HEK293T (cell line): Measurements from ENCODE around the gene SUGCT.
"Not testable (repeated sequence)": the region's sequence is repeated elsewhere in the genome, so short reads cannot be mapped to it uniquely, and the experiment has no call there.

Experiments
- CTCF ChIA-PET: fragments of 350-600 bp; formaldehyde crosslinking; extraction: SDS; loops from one replicate; lab custom pipeline; 2021; ENCODE audit warnings: antibody characterized with exemption, inconsistent platforms; lab: Yijun Ruan, JAX
- POLR2A ChIA-PET: fragments of 350-600 bp; formaldehyde crosslinking; extraction: SDS; loops from one replicate; lab custom pipeline; 2020; ENCODE audit warnings: antibody characterized with exemption, inconsistent platforms; lab: Yijun Ruan, JAX
- DNase-seq: peaks from one replicate; pipeline ENCODE4 v3.0.0; 2012; ENCODE audit warnings: mixed read lengths; ENCODE audit errors: extremely low spot score
- ARNT ChIP-seq: fragments of 450-650 bp; IDR thresholded peaks from 2 replicates; pipeline ENCODE4 v1.6.1; 2017; ENCODE audit warnings: mild to moderate bottlenecking
- BHLHE40 ChIP-seq: fragments of 450-650 bp; IDR thresholded peaks from 2 replicates; pipeline ENCODE4 v1.6.1; 2016; ENCODE audit warnings: mild to moderate bottlenecking, moderate library complexity, borderline replicate concordance
- CTBP1 ChIP-seq: fragments of 450-650 bp; IDR thresholded peaks from 2 replicates; pipeline ENCODE4 v1.6.1; 2016; ENCODE audit warnings: borderline replicate concordance
- ELF4 ChIP-seq: fragments of 450-650 bp; IDR thresholded peaks from 2 replicates; pipeline ENCODE4 v1.6.1; 2017; ENCODE audit warnings: antibody characterized with exemption
- FOXA1 ChIP-seq: fragments of 450-650 bp; IDR thresholded peaks from 2 replicates; pipeline ENCODE4 v1.6.1; 2016; ENCODE audit warnings: mild to moderate bottlenecking
- FOXK2 ChIP-seq: fragments of 450-650 bp; IDR thresholded peaks from 2 replicates; pipeline ENCODE4 v1.6.1; 2016; ENCODE audit warnings: mild to moderate bottlenecking
- FOXM1 ChIP-seq: fragments of 450-650 bp; IDR thresholded peaks from 2 replicates; pipeline ENCODE4 v1.6.1; 2017; ENCODE audit warnings: mild to moderate bottlenecking, borderline replicate concordance
- HDGF ChIP-seq: fragments of 450-650 bp; IDR thresholded peaks from 2 replicates; pipeline ENCODE4 v1.6.1; 2017; ENCODE audit warnings: antibody characterized with exemption, borderline replicate concordance
- L3MBTL2 ChIP-seq: fragments of 450-650 bp; conservative IDR thresholded peaks from 2 replicates; pipeline ENCODE4 v1.6.1; 2016; ENCODE audit warnings: mild to moderate bottlenecking
- LEF1 ChIP-seq: fragments of 450-650 bp; IDR thresholded peaks from 2 replicates; pipeline ENCODE4 v1.6.1; 2017; ENCODE audit warnings: mild to moderate bottlenecking, borderline replicate concordance
- NFRKB ChIP-seq: fragments of 450-650 bp; IDR thresholded peaks from 2 replicates; pipeline ENCODE4 v1.6.1; 2016; ENCODE audit warnings: mild to moderate bottlenecking, moderate library complexity
- PKNOX1 ChIP-seq: fragments of 450-650 bp; IDR thresholded peaks from 2 replicates; pipeline ENCODE4 v1.6.1; 2016
- SP1 ChIP-seq: fragments of 450-650 bp; IDR thresholded peaks from 2 replicates; pipeline ENCODE4 v1.6.1; 2017
- SUZ12 ChIP-seq: fragments of 450-650 bp; IDR thresholded peaks from 2 replicates; pipeline ENCODE4 v1.6.1; 2016; ENCODE audit warnings: mild to moderate bottlenecking
- TARDBP ChIP-seq: fragments of 450-650 bp; IDR thresholded peaks from 2 replicates; pipeline ENCODE4 v1.6.1; 2016
- ZNF384 ChIP-seq: fragments of 450-650 bp; IDR thresholded peaks from 2 replicates; pipeline ENCODE4 v1.6.1; 2016

The SUGCT gene

DNA sequence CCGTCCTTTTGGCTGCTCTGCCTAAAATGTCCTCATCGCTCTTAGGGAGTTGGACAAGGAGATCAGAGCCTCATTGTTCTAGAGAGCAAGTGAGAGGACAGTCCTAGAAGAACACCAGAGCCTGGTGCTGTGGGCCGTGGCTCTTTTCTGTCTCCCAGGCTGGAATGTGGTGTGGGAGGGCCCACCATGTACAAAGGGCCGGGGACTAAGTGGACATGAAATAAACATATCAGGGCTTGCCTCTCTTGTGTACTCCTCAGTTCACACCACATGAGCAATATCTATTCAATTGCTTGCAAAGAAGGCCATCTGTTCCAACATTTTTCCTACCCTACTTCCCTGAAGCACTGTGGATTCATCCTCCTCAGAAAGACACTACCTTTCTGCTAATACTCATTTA is 510.4 kb downstream of the SUGCT start:
- CTCF ChIA-PET = no interaction called here
- no peak for TF ChIP-seq TARDBP
- TF ChIP-seq BHLHE40 = no peak
- no peak for TF ChIP-seq HDGF
- no peak for TF ChIP-seq ELF4
- TF ChIP-seq L3MBTL2 = no peak
- no peak for TF ChIP-seq FOXA1
- TF ChIP-seq CTBP1 = no peak
- POLR2A ChIA-PET = no interaction called here
- no peak for DNase-seq

DNA sequence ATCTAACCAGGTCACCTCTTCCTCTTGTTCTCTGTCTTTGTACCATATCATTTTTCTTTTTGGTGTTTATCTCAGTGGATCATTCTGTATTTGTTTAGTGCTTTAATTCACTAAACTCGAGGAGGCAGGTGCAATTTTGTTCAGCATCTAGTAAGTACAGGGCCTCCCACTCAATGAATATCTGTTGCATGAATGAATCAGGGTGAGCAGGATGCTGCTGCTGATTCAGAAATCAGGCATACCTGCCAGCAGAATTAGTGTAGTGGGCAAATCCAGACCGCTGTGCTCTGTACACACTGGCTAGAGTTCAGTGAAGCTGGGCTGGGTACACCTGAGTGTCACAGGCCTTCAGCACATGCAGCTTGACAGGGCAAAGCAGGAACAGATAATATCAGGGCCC is 511.9 kb downstream of the SUGCT start:
- TF ChIP-seq L3MBTL2 (no peak), ARNT (no peak), PKNOX1 (no peak), LEF1 (no peak), FOXA1 (no peak), ELF4 (no peak), HDGF (no peak), CTBP1 (no peak), ZNF384 (no peak), FOXK2 (no peak), BHLHE40 (no peak), SUZ12 (no peak)
- ChIA-PET POLR2A (no interaction called here), CTCF (no interaction called here)
- no peak for DNase-seq

DNA sequence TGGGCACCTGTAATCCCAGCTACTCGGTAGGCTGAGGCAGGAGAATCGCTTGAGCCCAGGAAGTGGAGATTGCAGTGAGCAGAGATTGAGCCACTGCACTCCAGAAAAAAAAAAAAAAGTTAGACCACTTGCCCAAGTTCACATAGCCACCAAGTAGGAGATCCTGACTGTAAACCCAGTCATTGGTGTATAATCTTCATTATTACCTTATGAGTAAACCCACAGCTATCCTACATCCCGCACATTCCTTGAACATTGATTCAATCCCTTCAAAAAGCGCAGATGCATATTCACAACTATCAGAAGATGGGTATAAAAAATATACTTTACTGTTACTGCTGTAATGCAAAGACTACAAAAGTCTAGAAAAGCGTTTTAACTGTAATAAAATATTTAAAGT is 512.9 kb downstream of the SUGCT start:
- POLR2A ChIA-PET = no interaction called here
- CTCF ChIA-PET = no interaction called here
- no peak for DNase-seq
- TF ChIP-seq HDGF (no peak), ARNT (no peak), SUZ12 (no peak), ZNF384 (no peak), LEF1 (no peak)

GRCh38 chr7:40649247-40649646 is 514.4 kb downstream of the SUGCT start:
- DNase-seq = no peak
- ChIA-PET CTCF (no interaction called here), POLR2A (no interaction called here)
- no peak for TF ChIP-seq CTBP1
- no peak for TF ChIP-seq NFRKB
- TF ChIP-seq BHLHE40 = no peak
- TF ChIP-seq LEF1 = no peak
- TF ChIP-seq FOXM1 = no peak
- TF ChIP-seq L3MBTL2 = no peak
- TF ChIP-seq ELF4 = no peak
- TF ChIP-seq HDGF = no peak
- no peak for TF ChIP-seq SP1
- TF ChIP-seq ZNF384 = no peak
- TF ChIP-seq FOXA1 = no peak
- TF ChIP-seq FOXK2 = no peak
- no peak for TF ChIP-seq ARNT
- no peak for TF ChIP-seq SUZ12
- TF ChIP-seq PKNOX1 = no peak
- no peak for TF ChIP-seq TARDBP

DNA sequence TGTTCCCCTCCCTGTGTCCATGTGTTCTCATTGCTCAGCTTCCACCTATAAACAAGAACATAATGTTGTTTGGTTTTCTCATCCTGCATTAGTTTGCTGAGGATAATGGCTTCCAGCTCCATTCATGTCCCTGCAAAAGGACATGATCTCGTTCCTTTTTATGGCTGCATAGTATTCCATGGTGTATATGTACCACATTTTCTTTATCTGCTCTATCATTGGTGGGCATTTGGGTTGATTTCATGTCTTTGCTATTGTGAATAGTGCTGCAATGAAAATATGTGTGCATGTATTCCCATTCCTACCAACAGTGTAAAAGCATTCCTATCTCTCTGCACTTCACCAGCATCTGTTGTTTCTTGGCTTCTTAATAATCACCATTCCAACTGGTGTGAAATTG is 516.1 kb downstream of the SUGCT start:
- POLR2A ChIA-PET, CTCF ChIA-PET, DNase-seq: not testable (repeated sequence)

DNA sequence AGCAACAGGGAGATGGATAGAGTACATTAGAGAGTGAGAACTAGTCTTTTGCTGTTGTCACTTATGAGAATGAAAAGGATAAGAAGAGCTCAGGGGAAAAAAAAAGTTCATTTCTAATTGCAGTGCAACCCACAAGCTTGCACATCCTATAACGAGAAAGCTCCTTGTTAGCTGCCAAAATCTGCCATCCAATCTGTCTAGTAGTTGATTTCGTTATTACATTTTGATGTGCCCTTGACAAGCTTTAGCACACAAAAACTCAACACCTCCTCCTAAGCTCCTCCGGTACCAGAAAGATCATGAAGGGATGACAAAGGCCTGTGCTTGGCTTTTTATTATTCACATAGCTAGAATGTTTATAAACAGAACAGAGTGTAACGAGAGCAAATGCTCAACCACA is 519.4 kb downstream of the SUGCT start:
- no peak for DNase-seq
- TF ChIP-seq ARNT (no peak), CTBP1 (no peak), TARDBP (no peak)
- ChIA-PET CTCF (no interaction called here), POLR2A (no interaction called here)

DNA sequence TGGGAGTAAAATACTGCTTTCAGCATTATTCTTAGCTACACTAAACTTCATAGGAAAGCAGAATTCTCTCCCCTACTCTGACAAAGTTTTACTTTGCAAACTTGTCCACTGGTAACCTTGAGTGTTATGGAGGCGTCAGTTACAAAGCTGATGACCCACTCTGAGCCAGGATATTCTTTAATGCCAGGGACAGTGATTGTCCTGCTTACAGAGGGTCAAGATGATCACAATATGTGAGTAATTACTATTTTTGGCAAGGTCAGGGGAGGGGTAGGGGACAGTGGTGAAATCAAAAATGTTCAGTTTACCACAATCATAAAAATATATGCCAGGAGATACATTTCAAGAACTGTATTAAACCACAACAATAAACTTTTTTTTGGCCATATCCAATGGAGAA is 520.6 kb downstream of the SUGCT start:
- POLR2A ChIA-PET = no interaction called here
- DNase-seq = no peak
- TF ChIP-seq SP1 = no peak
- CTCF ChIA-PET = interaction anchor here (0.7 kb wide), 1 partner anchor 12 kb away, joined by 4 read pairs; no protein-coding TSS in a partner anchor

- no peak for DNase-seq
- ChIA-PET CTCF (no interaction called here), POLR2A (no interaction called here)
- TF ChIP-seq FOXM1 = no peak
- no peak for TF ChIP-seq SP1
- no peak for TF ChIP-seq ELF4
- no peak for TF ChIP-seq HDGF
- TF ChIP-seq LEF1 = no peak
- no peak for TF ChIP-seq SUZ12
- no peak for TF ChIP-seq TARDBP
- no peak for TF ChIP-seq NFRKB
- TF ChIP-seq FOXK2 = no peak
- no peak for TF ChIP-seq L3MBTL2
- no peak for TF ChIP-seq CTBP1
- TF ChIP-seq BHLHE40 = no peak
- no peak for TF ChIP-seq ZNF384
Measured at GRCh38 chr7:40656349-40656748, 521.5 kb downstream of the SUGCT start.
